Ectodermal cell (in vitro differentiated cells): ENCODE data around the gene NEU4.
A peak's percentile ranks its signal among the peaks of the same experiment; 100 is the strongest.
"Not testable (repeated sequence)": the region's sequence is repeated elsewhere in the genome, so short reads cannot be mapped to it uniquely, and the experiment has no call there.

Experiments used
- H3K27ac ChIP-seq: 2 replicates; pipeline ENCODE4 v1.7.0; 2013; ENCODE audit warnings: mild to moderate bottlenecking, low read depth, low read length; ENCODE audit not compliant: insufficient read depth, poor library complexity, severe bottlenecking
- H3K27me3 ChIP-seq: 2 replicates; pipeline ENCODE4 v1.7.0; 2013; ENCODE audit warnings: mild to moderate bottlenecking, low read length; ENCODE audit not compliant: insufficient read depth, control insufficient read depth, poor library complexity, severe bottlenecking
- H3K36me3 ChIP-seq: one replicate; pipeline ENCODE4 v1.7.0; 2013; ENCODE audit warnings: low read length; ENCODE audit not compliant: control insufficient read depth, insufficient read depth
- H3K4me1 ChIP-seq: one replicate; pipeline ENCODE4 v1.7.0; 2013; ENCODE audit warnings: low read length; ENCODE audit not compliant: control insufficient read depth, insufficient read depth
- H3K4me3 ChIP-seq: 2 replicates; pipeline ENCODE4 v1.7.0; 2013; ENCODE audit warnings: low read depth, low read length, control low read depth; ENCODE audit not compliant: insufficient read depth
- H3K9me3 ChIP-seq: 2 replicates; pipeline ENCODE4 v1.7.0; 2013; ENCODE audit warnings: mild to moderate bottlenecking, low read length, moderate library complexity; ENCODE audit not compliant: control insufficient read depth
- WGBS, 2 experiments: methylation state at CpG; one replicate each; pipeline ENCODE4 v1.1.7; 2013; ENCODE audit warnings: missing lambda C conversion rate in 2 of 2; 5-methylcytosine and 5-hydroxymethylcytosine counted together

Gene NEU4

DNA sequence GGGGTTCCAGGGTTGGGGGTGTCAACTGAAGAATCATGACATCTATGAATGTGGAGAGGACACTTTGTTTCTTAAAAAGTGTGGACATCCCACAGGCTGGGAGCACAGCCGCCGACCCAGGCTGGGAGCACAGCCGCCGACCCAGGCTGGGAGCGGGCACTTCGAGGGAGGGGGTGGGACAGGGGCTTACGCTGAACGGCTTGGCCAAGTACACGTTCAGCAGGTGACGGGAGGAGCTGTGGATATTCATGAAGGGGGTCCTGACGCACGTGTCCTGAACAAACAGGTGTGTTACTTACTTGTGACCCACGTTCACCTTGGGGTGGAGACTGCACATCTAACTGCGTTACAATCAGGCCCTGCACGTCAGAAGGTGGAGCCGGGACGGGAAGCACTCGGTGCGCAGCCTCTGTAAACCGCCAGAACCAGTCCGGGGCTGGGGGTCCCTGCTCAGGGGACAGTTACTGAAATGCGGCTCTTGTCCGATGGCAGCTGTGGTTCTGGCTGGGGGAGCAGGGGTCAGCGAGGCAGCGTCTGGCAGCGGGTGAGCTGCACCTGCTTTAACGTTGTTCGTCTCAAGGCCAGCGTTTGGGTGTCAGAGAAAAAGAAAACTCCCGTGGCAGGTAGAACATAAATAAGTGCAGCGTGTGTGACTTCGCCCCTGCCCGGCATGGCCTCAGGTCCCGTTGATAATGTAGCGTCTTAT, 8.6 kb upstream of the NEU4 start:
- not testable (repeated sequence) for H3K36me3 ChIP-seq, H3K9me3 ChIP-seq, H3K4me3 ChIP-seq, H3K27ac ChIP-seq
- H3K4me1 ChIP-seq, result peaks cover 26% of the 10 kb centered on the region
- 92 to 93% methylated on average over 35 of the region's 35 CpGs for WGBS, 2 experiments
- H3K27me3 ChIP-seq, result peaks cover 32% of the 10 kb centered on the region

DNA sequence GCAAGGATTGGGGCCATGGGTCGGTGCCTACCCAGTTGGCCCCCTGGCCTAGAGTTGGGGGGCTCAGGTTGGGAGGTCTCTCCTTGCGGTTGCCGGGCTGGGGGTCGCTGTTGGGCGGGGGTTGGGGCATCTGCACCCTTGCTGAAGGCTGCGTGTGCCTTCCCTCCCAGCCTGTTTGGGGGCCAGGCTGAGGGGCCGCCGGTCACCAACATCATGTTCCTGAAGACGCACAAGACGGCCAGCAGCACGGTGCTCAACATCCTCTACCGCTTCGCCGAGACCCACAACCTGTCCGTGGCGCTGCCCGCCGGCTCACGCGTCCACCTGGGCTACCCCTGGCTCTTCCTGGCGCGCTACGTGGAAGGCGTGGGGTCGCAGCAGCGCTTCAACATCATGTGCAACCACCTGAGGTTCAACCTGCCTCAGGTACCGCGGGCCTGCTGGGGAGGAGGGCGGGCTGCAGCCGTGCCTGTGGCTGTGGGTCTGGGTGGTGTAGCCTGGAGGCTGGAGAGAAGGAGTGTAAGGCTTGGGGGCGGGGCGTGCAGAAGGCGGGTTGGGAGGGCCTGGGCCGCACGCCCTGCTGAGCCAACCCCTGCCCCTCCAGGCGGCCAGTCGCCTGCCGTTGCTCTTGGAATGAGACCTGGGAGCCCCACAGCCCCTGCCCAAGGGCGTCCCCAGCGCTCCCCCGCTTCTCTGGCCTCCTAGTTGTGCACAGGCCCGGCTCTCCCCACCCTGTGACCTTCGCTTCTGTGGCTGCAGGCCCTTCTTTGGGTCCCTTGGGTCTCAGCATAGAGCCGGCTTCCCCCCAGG, 7.2 kb upstream of the NEU4 start:
- Histone ChIP-seq H3K27me3 (peaks cover 32% of the 10 kb centered on the region), H3K36me3 (no peaks in the 10 kb centered on the region), H3K4me3 (no peak overlapping the region), H3K4me1 (peaks cover 26% of the 10 kb centered on the region), H3K27ac (no peak overlapping the region), H3K9me3 (no peaks in the 10 kb centered on the region)
- WGBS, 2 experiments, result 80 to 81% methylated on average over 44 of the region's 44 CpGs

DNA sequence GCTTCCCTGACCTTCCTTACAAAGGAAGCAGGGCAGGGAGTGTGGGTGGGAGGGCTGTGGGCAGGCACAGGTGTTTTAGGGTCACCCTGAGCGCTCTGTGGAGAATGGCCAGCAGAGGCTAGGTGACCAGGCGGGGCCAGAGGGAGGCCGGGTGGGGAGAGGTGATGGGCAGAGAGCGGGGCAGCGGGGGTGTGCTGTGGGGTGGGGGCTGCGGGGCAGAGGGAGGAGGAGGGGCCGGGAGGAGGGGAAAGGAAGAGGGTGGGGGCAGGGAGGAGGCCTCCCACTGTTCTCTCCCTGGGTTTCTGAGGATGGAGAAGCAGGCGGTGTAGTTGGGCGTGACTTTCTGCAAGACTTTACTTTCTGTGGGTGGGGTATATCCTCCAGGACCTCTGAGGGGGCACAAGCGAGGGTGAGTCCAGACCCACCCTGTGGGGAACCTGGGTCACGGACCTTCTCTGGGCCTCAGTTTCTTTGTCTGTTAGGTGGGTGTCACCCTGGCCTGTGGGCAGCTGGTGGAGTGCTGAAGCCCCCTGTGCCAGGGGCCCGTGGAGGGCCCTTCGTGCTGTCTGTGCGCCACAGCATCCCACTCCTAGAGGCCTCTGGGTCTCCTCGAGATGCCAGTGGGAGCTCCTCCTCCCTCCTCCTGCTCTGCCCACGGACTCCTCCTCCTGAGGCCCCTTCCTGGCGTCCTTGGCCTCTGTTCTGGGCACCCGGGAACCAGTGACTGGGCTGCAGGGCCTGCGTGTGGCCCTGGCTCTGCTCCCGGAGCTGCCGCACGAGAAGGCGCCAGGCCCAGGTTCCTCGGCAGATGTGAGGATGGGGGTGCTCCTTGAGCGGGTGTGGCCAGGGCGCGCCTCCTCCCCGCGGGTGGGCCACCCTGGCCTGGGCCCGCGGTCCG, 6.3 kb upstream of the NEU4 start:
- H3K27me3 ChIP-seq, result peaks cover 32% of the 10 kb centered on the region
- no peaks in the 10 kb centered on the region for H3K36me3 ChIP-seq
- no peaks in the 10 kb centered on the region for H3K9me3 ChIP-seq
- H3K27ac ChIP-seq, result no peak overlapping the region
- 82 to 85% methylated on average over 32 of the region's 32 CpGs for WGBS, 2 experiments
- H3K4me1 ChIP-seq, result peaks cover 22% of the 10 kb centered on the region
- peak overlapping the region; percentile 40 for H3K4me3 ChIP-seq

DNA sequence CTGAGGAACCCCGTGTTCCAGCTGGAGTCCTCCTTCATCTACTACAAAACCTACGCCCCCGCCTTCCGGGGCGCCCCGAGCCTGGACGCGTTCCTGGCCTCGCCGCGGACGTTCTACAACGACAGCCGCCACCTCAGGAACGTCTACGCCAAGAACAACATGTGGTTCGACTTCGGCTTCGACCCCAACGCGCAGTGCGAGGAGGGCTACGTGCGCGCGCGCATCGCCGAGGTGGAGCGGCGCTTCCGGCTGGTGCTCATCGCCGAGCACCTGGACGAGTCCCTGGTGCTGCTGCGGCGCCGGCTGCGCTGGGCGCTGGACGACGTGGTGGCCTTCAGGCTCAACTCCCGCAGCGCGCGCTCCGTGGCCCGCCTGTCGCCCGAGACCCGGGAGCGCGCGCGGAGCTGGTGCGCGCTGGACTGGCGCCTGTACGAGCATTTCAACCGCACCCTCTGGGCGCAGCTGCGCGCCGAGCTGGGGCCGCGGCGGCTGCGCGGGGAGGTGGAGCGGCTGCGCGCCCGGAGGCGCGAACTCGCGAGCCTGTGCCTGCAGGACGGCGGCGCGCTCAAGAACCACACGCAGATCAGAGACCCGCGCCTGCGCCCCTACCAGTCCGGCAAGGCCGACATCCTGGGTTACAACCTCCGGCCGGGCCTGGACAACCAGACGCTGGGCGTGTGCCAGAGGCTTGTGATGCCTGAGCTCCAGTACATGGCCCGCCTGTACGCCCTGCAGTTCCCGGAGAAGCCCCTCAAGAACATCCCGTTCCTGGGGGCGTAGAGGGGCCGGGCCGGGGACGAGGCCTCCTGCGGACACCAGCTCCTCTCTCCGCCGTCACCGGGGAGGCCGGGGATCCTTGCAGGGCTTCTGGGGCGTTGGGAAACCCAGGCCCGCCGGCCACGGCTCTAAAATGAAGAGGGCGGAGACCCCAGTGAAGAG, 5.3 kb upstream of the NEU4 start:
- 10 to 11% methylated on average over 109 of the region's 109 CpGs for WGBS, 2 experiments
- peaks cover 24% of the 10 kb centered on the region for H3K4me1 ChIP-seq
- no peaks in the 10 kb centered on the region for H3K9me3 ChIP-seq
- H3K4me3 ChIP-seq, result peak overlapping the region; percentile 40
- no peaks in the 10 kb centered on the region for H3K36me3 ChIP-seq
- H3K27ac ChIP-seq, result no peak overlapping the region
- peaks cover 32% of the 10 kb centered on the region for H3K27me3 ChIP-seq

DNA sequence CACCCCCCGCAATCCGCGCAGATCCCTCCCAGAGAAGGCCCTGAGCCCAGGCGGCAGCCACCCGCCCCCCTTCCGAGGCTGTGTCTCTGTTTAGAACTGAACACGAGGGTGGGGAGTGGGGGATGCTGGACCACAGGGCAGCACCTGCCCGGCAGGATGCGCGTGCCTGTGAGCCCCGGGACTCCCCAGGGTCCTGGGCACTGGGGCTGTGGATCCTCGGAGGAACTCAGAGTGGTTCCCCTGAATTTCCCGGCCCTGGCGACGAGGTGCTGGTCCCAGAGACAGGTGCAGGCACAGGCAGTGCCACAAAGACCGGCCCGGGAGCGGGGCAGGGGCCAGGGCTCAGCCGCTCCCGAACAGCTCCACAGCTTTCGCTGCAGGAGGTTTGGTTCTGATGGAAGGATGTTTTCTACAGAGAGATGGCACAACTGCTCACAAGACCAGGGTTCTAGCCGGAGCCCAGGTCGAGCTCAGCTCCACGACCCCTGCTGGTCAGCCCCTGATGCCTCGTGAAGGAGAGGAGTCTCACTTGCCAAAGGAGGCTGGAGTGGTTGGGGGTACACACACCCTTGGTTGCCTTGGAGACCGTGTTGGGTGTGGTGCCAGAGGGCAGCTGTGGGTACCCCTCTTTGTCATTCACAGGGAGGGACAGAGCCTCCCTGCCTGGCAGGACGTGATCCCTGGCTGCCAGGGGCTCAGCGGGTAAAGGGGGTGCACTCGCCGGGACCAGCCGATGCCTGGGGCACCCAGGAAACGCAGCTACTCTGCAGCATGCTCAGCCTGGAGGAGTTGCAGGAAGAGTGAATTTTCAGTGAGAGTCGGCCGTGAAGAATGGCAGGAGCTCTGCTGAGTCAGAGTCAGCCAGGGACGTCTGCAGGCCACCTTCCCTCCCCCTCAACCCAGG, 4.4 kb upstream of the NEU4 start:
- Histone ChIP-seq H3K27me3 (peaks cover 32% of the 10 kb centered on the region), H3K9me3 (no peaks in the 10 kb centered on the region), H3K4me3 (peak overlapping the region; percentile 40), H3K4me1 (peaks cover 26% of the 10 kb centered on the region), H3K36me3 (no peaks in the 10 kb centered on the region), H3K27ac (no peak overlapping the region)
- WGBS, 2 experiments, result 20 to 21% methylated on average over 34 to 35 of the region's 35 CpGs

DNA sequence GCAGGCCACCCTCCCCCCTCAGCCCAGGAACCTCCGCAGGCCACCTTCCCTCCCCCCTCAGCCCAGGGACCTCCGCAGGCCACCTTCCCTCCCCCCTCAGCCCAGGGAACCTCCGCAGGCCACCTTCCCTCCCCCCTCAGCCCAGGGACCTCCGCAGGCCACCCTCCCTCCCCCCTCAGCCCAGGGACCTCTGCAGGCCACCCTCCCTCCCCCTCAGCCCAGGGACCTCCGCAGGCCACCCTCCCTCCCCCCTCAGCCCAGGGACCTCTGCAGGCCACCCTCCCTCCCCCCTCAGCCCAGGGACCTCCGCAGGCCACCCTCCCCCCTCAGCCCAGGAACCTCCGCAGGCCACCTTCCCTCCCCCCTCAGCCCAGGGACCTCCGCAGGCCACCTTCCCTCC, 2.8 kb upstream of the NEU4 start:
- no CpG with 5 or more reads among the region's 8 CpGs for WGBS, 2 experiments
- H3K27me3 ChIP-seq, result peaks cover 32% of the 10 kb centered on the region
- H3K27ac ChIP-seq, H3K4me3 ChIP-seq, H3K36me3 ChIP-seq, H3K9me3 ChIP-seq: not testable (repeated sequence)
- peaks cover 39% of the 10 kb centered on the region for H3K4me1 ChIP-seq

DNA sequence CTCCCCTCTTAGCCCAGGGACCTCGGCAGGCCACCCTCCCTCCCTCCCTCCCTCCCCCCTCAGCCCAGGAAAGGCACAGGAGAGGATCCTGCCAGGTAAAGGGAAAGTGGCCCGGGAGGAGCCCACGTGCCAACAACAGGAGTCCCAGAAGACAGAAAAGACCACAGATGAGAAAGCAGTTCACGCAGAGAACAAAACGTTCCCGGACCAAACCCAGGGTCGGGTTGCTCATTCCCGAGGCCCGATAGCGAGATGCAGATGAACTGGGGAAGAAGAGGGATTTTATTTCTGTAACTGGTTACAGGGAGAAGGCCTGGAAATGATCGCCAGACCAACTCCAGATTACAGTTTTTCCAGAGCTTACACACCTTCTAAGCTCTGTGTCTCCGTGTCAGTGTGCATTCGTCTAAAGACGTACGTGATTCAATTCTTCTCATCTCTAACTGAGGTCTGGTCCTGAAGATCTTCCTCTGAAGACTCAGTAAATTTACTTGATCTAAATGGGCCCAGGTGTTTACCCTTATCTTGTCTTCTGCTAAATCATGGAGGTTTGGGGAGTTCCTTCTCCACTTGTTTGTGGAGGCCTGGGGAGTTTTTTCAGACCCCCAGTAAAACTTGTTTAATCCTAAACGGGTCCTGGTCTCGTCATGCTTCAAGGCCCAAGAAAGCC, 807 bp upstream of the NEU4 start:
- H3K27ac ChIP-seq, result peak overlapping the region; percentile 36
- 35 to 45% methylated on average over 17 of the region's 17 CpGs for WGBS, 2 experiments

DNA sequence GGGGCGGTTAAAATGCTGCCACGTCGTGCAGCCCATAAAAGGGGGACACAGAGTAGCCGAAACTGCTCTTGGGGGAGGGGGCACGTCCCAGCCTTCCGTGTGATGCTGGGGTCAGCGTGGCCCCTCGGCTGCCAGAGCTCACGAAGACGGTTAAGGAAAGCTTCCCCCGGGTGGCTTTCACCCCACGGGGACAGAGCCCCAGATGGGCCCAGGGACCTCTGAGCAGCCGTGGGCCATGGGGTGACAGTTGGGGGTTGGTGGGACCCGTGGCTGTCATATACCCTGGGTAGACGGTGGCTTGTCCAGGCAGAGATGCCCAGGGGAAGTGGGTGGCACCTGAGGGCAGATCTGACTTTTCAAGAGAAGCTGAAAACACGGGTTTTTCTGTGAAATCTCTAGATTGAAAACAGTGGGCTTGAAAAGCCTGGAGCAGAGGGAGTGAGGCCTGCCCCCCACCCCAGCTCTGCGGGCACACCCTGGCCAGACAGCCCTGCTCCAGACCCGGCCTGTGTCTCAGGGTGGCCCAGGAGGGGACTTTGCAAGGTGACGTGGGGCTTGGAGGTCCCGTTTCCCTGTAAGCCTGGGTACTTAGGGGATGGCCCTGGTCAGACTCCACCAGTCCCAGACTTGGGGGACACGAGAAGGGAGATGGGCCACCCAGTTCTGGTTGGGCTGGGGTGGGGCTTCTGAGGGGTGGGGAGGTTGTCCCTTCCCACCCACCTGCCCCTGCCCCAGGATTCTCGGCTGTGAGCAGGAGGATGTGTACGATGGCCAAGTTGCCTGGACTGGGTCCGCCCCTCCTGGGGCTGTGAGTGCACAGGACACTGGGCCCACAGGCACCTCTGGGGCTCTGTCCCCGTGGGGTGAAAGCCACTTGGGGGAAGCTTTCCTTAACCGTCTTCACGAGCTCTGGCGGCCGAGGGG, 652 bp downstream of the NEU4 start:
- H3K27ac ChIP-seq, result no peak overlapping the region
- H3K36me3 ChIP-seq, result no peaks in the 10 kb centered on the region
- no peaks in the 10 kb centered on the region for H3K9me3 ChIP-seq
- H3K4me3 ChIP-seq, result no peak overlapping the region
- peaks cover 4% of the 10 kb centered on the region for H3K27me3 ChIP-seq
- peaks cover 23% of the 10 kb centered on the region for H3K4me1 ChIP-seq
- 88 to 89% methylated on average over 29 of the region's 29 CpGs for WGBS, 2 experiments

More for the DNA sequence above, 807 bp upstream of the NEU4 start:
- Histone ChIP-seq H3K27me3 (peaks cover 18% of the 10 kb centered on the region), H3K9me3 (no peaks in the 10 kb centered on the region), H3K4me1 (peaks cover 35% of the 10 kb centered on the region), H3K36me3 (no peaks in the 10 kb centered on the region), H3K4me3 (no peak overlapping the region)
